Femur (tissue), 1 donor: ENCODE measurements around the gene DCLK2.

Experiments used
- DNase-seq: peaks from one replicate; pipeline ENCODE4 v3.0.0-alpha.2; 2017

DCLK2 gene

DNA sequence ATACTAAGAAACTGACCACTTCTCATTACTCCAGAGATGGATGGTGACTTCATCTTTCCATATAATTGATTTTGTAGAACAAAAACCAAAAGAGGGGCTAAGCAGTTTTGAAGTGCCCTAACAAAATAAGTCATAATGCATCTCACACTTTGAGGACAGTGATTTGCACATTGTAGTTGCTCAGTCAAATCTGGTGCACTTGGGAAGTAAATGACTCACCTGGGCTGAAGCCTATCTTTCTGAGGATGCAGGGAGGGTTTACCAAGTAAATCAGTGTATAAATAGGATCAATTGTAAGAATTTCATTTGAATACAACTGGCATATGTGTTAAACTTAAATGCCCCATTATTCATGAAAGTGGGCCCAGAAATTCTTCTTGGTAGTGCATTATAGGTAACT lies 134.2 kb downstream of the DCLK2 start:
- DNase-seq, result no peak

DNA sequence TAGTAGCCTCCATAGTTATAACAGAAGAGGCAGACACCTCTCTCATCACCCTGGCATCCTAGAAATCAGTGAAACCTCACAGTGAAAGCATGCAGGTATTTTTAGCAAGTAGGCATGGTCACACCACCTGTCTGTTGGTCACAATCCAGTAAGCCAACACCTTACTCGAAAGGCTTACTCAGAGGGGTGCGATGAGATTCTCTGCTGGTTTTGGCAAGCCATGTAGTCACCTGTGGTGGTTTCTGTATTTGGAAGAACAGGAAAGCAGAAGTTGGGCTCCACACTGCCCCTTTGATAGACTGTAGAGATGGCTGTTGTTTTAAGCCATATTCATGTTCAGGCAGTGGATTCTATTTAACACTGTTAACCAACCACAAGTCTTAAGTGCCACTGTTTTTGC lies 134.7 kb downstream of the DCLK2 start:
- no peak for DNase-seq

DNA sequence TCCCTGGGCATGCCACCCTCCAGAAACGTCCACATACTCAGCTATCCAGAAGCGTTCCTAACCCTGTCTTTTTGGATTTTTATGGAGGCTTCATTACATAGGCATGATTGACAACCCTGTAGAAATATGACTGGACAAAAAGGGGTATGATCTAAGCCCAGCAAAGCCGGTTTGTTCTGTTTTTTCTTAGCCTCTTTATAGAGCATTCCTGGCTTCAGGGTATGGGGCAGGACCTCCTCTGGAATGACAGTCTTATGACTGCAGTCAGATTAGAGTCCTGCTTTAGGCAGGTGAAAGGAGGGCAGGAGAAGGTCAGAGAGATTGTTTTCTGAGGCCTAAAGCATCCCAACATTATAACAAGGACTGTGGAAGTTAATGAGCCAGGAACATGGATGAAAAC lies 137.4 kb downstream of the DCLK2 start:
- DNase-seq, result no peak

DNA sequence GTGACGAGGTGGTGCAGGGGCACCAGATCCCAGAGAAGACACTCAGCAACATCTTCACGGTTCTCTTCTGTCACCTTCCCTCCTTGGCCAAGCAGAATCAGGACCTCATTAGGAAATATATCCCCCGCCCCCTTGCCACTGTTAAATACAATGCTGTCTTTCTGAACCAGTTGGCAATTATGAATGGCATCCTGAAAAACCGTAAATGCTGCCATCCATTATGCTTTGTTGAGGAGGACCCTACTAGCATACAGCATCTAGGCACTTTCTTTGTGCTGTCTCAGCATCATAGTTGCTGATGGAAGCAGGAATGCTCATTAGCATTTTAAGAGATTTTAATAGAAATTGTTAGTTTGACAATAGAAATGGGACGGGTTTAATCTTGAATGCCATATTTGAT lies 138.5 kb downstream of the DCLK2 start:
- DNase-seq, result no peak

DNA sequence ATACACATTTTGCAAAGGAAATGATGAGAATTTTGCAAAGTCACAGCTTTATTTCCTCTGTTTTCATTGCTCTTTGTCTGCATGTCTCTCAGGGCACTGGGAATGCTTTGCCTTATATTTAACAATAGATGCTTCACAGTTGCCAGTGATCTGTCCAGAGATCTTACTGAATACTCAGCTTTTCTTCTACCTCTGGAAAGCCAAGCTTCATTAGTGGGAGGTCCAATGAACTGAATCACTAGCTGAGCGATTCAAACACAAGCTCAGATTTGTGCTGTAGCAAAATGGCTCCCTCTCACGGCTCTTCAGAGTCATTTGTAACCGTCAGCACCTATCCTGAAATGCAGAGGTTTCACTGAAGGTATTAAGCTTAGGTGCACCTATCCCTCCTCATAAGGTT lies 138.9 kb downstream of the DCLK2 start:
- DNase-seq, result peak; percentile 32

DNA sequence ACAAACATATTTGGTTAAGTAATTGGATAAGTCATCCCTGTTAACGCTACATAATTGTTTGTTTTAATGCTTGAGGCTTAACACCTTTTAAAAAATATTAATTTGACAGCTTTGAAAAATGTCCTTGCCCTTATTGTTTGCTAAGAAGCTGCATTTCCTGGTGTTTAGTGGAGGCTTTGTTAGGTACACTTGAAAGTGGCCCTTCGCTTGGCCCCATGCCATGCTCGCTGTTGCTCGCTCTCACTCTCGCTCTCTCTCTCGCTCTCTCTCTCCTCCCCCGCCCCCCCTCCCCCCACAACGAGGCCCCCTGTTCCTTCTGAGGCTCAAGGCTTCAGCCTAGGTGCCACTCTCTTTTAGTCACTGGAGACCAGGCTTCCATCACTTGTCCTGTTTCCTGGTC lies 139.6 kb downstream of the DCLK2 start:
- DNase-seq, result no peak

DNA sequence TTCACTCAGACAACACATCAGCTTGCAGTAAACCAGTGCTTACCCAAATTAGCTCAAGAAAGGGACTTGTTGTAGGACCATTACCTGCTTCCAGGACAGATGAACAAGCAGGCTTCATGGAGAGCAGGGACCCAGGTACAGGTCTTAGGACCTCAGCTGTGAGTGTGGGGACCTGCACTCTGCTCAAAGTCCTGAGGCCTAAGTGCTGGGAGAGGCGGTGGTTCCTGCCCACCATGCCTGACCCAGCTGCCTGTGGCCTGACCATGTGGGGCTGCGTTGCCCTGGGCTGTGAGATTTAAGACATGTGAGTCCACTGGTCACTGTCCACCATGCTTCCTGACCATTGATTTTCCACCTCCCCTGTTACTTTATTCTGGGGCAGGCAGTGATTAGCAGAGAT lies 140.2 kb downstream of the DCLK2 start:
- DNase-seq, result no peak

DNA sequence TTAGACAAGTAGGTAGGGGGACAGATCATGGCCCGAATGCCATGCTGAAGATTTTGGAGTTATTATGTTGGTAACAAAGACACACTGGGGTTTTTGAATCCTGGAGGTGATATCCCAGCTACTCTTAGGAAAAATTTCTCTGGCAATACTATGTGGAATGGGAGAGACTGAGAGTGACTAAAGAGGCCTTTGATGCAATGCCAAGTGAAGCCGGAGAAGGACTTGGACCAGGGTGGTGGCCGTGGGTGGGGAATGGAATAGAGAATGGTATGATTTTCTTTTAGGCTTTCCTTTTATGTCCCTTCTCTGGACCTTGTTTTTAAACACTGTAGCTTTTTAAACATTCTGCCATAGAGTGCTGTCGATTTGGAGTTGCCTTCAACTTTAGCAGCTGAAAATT lies 141.6 kb downstream of the DCLK2 start:
- DNase-seq, result no peak

DNA sequence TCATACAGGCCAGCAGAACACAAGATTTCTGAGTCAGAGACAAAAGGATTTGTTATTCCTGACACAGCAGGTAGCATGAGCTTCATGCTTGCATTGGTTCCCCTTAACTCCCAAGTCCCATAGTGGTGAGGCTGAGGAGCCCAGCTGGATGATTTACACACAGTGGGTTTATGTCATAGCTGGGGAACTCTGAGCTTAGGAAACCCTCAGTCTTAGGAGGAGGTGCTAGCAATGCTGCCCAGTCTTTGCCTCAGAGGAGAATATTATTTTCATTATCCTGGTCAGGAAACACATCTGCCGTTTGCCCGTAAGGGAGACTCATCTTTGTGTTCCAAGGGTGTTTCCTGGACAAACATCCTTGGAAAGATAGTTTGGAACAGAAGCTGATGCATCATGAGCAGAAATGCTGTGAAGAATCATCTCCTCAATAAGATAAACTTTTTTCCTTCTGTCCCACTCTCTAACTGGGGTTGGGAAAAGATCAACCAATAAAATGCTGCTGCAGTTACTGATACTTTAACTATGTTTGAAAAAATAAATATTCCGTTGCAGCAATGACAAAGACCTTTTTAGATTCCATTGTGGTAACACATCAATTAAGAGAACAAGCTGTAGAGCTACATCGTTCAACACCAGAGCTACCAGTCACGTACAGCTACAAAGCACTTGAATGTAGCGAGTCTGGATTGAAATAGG lies 146.8 kb downstream of the DCLK2 start:
- no peak for DNase-seq

DNA sequence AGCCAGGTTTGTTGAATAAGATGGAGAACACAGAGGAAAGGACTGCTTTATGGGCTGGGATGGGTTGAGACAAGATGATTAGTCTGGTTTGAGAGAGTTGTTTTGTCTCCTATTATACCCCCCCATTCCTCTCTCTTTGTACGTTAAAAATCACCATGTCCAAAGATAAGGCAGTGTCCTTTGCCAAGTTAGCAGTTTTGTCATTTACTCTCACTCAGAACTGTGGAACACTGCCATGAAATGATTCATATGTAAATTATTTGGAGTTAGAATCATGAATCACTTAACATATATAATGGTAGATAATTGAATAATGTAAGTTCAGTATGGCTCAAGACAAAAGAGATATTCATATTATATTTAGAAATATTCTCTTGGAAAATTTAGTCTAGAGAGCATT lies 151.3 kb downstream of the DCLK2 start:
- no peak for DNase-seq

DNA sequence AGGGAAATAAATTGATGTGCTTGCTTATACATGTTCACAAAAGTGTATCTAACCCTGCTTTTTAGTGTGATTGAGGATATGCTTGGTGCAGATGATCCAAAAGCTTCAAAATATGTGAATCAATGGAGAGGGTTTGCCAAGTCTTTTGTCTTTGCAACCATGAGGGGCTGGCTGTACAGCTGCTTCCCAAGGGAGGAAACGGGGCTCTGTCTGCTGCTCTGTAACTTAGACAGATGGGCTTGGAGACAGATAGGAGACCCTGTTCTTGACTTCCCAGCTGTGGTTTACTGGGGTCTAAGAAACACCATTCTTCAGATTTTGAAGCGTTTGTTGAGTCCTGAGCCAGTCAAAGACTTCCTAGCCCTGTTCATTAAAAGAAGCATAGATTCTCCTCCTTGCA lies 152.3 kb downstream of the DCLK2 start:
- no peak for DNase-seq

DNA sequence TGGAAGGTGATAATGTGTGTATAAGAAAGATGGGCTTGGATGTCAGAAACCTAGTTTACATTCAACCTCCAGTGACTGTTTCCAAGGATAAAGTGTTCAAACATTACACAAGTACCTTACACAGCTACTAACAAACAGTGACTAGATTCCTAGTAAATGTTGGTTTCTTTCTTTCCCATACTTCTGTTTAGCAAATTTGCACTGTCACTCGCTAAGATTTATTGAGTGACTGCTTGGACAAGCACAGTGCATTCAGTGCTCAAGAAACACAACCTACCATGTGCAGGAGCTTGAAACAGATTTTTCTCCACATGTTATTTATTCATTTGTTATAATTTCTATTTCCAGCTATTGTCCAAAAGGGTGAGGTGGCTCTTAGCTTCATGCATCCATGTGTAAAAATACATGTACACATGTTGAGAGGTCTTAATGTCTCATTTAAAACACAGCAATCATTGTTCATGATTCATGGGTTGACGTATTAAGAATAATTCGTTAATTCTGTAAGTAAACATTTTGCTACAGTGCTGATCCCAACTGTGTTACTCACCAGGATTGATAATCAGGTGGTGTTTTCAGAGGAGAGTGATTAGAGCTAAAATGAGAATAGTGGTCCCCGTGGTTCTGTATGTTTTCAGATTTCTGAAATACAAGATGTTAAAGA lies 153.0 kb downstream of the DCLK2 start:
- no peak for DNase-seq

DNA sequence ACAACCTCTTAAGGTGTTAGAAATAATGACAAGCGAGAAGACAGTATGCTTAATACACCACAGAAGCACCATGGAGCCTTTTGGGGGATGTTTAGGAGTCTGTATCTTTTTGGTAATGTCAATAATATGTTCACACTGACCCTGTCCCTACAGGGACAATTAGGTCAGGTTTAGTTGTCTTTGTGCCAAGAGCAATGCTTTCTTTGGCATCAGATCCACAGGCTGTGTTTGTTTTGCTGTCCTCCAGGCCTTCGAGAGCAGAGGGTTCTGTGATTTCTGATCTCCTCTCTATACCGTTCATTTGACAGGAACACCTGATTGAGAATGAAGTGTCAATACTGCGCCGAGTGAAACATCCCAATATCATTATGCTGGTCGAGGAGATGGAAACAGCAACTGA lies 153.8 kb downstream of the DCLK2 start:
- DNase-seq, result no peak

DNA sequence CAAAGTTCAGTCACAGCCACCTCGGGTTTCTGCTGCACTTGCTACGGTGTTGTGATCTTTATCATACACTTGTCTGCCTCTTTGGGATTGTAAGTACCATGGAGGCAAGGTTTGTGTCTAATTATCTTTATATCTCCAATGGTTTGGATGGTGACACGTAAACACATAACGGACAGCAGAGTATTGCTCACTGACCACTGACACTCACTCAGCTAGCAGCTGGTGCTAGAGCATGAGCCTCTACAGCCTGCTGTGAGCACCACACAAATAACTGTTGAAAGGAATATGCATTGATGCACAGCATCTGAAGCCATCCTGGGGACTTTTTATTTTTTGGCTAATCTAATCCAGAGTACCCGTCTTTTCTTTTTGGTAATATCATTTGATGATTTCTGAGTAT lies 156.0 kb downstream of the DCLK2 start:
- no peak for DNase-seq

DNA sequence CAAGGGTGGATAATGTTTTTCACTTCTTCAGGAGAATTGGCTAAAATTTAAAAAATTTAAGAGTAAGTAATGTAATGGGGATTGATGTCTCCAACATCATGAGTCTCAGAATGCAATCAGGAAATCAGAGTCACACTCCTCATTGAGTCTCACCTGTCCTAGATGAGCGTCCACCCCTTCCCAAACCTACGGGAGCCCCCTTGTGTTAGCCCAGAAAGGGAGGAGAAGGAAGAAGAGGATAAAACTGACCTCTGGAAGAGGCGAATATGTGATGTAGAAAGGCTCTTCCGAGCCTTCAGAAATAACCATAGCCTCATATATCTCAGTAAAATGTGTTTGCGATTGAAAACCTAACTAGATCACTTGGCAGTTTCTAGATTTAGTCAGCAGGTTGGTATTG lies 157.1 kb downstream of the DCLK2 start:
- DNase-seq, result no peak

DNA sequence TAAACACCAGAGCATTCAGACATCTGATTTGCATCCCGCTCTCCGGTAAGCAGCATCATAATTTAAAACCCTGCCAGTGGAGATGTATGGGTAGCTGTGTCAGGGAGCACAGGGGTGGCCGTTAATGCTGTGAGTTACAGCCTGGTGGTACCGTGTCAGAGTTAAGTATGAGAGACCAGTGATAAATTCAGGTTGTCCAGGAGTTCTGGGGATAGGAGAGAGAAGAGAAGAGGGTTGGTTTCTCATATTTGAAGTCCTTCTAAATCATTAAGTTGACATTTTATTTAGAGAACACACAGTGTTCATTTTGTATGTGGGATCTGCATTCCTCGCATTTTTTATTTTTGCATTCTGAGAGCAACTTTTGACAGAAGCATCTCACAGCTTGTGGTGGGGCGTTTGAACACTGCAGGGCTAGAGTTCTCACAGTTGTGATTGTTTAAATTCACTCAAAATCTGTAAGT lies 157.6 kb downstream of the DCLK2 start:
- DNase-seq, result no peak

DNA sequence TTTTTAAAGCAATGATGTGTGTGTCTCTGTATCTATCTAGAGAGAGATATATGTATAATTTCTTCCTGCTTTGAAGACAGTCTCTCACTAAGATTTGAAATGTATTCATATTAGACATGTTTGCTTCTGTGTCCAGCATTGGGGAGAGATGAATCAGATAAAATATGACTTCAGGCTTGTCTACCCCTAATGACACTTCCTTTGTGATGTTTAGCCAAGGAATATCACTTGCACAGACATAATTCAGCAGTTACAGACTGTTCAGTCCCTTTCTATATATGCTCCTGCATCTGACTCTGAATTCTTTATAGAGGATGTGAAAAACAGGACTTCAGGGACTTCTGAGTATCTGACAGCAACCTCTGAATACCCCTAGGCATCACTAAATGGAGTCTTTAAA lies 158.4 kb downstream of the DCLK2 start:
- DNase-seq, result no peak

DNA sequence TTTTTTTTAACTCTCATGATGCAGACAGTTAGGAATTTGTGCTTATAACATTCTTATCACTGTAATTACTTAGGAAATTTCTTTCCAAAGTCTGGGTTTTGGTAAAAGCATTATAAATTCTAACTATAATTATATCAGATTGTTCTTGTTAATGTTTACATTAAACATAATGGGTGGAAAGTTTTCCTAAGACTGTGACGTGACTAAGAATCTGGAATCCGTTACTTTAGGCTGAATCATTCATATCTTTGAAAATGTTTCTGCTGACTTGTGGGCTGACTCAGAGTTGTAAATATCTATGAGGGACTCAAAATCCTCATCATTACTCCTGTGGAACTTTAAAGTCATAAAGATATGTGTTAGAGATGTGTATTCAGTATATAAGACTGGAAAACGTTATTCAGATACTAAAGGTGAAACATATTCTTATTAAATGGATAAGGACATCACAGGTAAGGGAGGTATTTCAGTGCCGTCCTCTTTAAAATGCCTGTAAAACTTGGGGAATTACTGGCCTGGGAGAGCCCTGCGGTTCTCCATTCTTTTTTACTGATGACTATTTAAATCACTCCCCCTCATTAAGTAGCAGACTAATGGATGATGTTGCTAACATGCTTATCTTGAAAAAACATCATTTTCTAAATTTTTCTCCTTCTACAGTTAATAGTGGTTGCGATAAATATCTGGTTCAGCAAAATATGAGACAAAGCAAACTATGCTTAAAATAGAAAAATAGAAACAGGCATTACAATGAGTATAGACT lies 159.0 kb downstream of the DCLK2 start:
- DNase-seq, result no peak

DNA sequence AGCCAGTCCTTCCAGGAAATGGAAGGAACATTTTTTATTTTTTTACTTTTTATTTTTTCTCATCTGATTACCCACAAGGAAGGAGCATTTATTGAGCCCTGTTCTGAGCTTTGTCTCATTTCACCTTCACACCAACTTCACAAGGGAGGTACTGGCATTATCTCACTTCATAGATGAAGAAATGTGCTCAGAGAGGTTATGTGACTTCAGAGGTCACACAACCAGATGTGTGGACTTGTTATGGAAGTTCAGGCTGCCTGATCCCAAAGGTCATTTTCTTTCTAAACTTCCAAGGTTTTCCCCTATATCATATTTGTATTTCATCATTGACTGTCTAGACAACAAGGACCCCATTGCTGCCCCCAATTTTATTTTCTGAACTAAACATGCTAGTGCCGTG lies 160.3 kb downstream of the DCLK2 start:
- DNase-seq, result no peak

DNA sequence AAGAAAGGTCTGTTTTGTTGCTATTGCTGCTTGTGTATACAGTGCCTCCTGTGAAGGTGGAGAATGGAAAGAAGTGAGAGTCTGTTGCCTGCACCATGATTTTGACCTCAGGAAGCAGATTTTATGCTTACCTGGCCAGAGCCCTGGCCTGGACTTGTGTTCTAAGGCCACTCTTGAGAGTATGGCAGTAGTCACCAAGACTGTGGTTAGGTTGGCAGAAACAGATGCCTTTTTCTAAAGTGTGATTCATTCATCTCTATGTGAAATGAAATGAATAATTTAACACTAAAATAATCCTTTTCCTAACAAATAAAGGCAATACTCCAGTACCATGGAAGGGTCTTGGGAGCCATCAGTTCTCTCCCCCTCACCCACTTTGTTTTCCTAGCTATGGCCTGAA lies 161.8 kb downstream of the DCLK2 start:
- no peak for DNase-seq

DNA sequence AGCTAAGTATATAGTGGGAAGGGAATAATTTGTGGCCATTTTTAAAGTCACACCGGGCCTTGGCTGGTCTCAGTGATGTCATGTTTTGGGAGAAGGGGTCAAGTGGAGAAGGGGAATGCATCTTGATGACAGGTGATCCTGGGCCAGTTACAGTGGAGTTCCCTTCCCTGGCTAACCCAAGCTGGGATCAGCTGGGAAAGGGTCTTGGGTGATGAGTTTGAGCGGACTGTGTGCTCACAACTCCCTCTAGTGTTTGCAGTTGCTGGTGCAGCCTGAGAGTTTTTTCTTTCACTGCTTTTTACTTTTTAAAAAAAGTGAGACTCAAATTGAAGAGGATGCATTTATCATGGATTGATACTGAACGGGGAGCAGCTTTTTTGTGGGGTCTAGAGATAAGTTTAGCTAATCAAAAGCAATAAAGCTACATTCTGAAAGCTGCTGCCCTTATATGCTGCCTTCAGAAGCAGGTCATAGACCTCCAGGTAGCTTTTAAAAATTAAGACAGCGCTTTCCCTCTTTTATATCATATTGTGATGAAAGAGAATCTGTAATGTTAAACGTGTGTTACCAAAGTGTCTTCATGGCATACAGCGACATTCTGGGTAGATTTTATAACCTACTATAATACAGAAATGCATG lies 164.7 kb downstream of the DCLK2 start:
- no peak for DNase-seq

DNA sequence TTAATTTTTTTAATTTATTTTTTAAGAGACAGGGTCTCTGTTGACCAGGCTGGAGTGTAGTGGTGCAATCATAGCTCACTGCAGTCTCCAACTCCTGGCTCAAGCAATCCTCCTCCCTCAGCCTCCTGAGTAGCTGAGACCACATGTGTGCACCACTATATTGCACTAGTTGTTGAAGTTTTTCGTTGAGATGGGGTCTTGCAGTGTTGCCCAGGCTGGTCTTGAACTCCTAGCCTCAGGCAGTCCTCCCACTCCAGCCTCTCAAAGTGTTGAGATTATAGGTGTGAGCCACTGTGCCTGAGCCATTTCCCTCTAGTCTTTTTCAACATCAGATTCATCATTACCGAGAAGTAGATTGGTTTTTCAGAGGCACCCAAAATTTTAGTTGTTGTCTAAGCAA lies 165.7 kb downstream of the DCLK2 start:
- no peak for DNase-seq

DNA sequence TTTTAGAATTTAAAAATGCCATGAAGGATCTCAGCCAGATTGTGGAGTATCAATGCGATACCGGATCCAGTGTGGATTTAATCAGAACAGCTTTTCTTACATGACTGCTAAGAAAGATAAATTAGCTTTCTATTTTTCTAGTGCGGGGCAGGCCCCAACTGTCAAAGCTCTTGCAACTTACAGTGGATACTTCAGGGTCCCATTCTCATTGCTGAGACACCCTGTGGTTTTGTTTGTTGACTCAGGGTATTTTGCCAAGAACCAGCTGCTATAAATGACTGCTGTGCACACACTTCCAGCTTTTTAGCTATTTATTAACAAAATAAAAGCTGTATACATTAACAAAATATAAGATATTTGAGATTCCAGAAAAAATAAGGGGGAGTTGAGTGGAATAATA lies 166.4 kb downstream of the DCLK2 start:
- no peak for DNase-seq

DNA sequence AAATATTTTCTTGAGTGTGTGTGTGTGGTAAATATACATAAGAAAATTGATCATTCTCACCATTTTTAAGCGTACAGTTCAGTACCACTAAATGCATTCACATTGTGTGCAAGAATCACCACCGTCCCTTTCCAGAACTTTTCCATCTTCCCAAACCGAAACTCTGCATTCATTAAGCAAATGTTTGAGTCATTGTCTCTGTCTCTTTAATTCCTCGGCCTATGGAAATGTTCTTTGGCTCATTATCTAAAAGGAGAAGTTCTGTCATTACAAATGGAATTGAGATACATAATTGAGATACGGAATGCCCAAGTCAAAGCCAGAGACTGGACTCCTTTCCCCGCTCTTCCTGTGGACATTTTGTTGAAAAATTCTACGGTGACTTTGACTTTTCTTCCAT lies 168.9 kb downstream of the DCLK2 start:
- no peak for DNase-seq
